Natural killer cell (primary cell): ENCODE measurements around the gene TUBAL3. TPM values are rescaled to one million over a fixed set of nuclear protein-coding genes. Genes with fewer than 3 reads are reported as not detected.
A peak's percentile ranks its signal among the peaks of the same experiment; 100 is the strongest.

Experiments used
- ATAC-seq, 3 donors: fragments of 150-1000 bp in 2 of 3; fragments of 200-7000 bp in 1 of 3; cut with Tn5 transposase; 1 replicate in 1 of 3; 2 replicates in 2 of 3; pipeline ENCODE4 v1.10.0; 2021; ENCODE audit warnings: mild to moderate bottlenecking in 2 of 3, moderate library complexity in 2 of 3
- DNase-seq, 2 donors: peaks; one replicate each; pipeline versions ENCODE4 v3.0.0 to v3.0.0-alpha.2; 2013 to 2021; ENCODE audit warnings: mixed read lengths in 1 of 2
- H3K27ac ChIP-seq: one replicate; pipeline ENCODE4 v1.5.1; 2013; ENCODE audit warnings: mild to moderate bottlenecking, low read length
- H3K27me3 ChIP-seq: one replicate; pipeline ENCODE4 v1.6.1; 2013; ENCODE audit warnings: low read length; ENCODE audit not compliant: control insufficient read depth, insufficient read depth
- H3K36me3 ChIP-seq: one replicate; pipeline ENCODE4 v1.6.1; 2013; ENCODE audit warnings: low read length; ENCODE audit not compliant: control insufficient read depth, insufficient read depth
- H3K4me1 ChIP-seq: one replicate; pipeline ENCODE4 v1.6.1; 2013; ENCODE audit warnings: low read length; ENCODE audit not compliant: control insufficient read depth, insufficient read depth
- H3K4me3 ChIP-seq: one replicate; pipeline ENCODE4 v1.5.1; 2013; ENCODE audit warnings: low read length
- H3K9me3 ChIP-seq: one replicate; pipeline ENCODE4 v1.6.1; 2013; ENCODE audit warnings: low read length; ENCODE audit not compliant: control insufficient read depth, insufficient read depth
- H3K27ac Mint-ChIP-seq, 2 donors: one replicate each; pipeline ENCODE4 v1.8.0; 2022; ENCODE audit warnings: mild to moderate bottlenecking in 2 of 2, mixed read lengths in 2 of 2, moderate library complexity in 1 of 2
- H3K27me3 Mint-ChIP-seq, 2 donors: one replicate each; pipeline ENCODE4 v1.8.0; 2022; ENCODE audit warnings: low read depth in 2 of 2, mixed read lengths in 2 of 2
- H3K36me3 Mint-ChIP-seq: one replicate; pipeline ENCODE4 v1.8.0; 2022; ENCODE audit warnings: mixed read lengths
- H3K4me1 Mint-ChIP-seq, 2 donors: one replicate each; pipeline ENCODE4 v1.8.0; 2022; ENCODE audit warnings: mixed read lengths in 2 of 2
- H3K4me3 Mint-ChIP-seq: one replicate; pipeline ENCODE4 v1.8.0; 2022; ENCODE audit warnings: mild to moderate bottlenecking, moderate library complexity, mixed read lengths
- H3K9me3 Mint-ChIP-seq, 2 donors: one replicate each; pipeline ENCODE4 v1.8.0; 2022; ENCODE audit warnings: mixed read lengths in 2 of 2
- WGBS: methylation state at CpG from one replicate; pipeline ENCODE4 v1.1.7; 2013; ENCODE audit warnings: missing lambda C conversion rate; ENCODE audit not compliant: insufficient coverage; 5-methylcytosine and 5-hydroxymethylcytosine counted together
- intact Hi-C: fragments of 100-400 bp; cut with micrococcal nuclease; formaldehyde crosslinking; loops from one replicate; pipeline ENCODE4 v1.14.2; 2022
- total RNA-seq, 4 donors: library from RNA; stranded (reverse); fragments of 120-200 nt in 1 of 4; gene quantifications; one replicate each; pipeline versions ENCODE4 v1.2.3 to v1.2.4, GENCODE V29; 2013 to 2022
- TF ChIP-seq, protein P1 (sequence below): fragments of 200-600 bp; IDR thresholded peaks from one replicate; pipeline ENCODE4 v1.8.0; 2022; ENCODE audit warnings: antibody characterized with exemption

The TUBAL3 gene
- total RNA-seq, 3 donors from 2014 or later (not counting 1 experiment from before 2014, with no cell fraction given): not detected

DNA sequence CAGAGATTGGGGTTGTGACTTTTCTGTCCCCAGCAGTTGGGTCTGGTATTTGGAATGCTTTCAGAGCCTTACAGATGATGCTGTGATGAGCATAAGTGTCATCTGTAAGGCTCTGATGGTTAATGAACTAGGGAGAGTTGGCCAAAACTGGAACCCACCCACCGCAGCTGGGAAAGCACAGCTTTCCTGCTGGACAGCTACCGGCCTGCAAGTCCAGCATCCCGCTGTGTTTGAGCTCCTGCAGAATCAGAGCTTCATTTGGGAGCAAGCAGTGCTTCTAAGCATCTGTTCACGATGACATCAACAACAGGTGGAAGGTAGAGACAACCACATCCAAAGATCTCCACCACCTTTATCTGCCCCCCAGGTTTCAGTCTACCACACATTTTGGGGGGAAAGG, 28.2 kb downstream of the TUBAL3 start:
- ATAC-seq (no peak), DNase-seq (no peak)
- Histone ChIP-seq H3K36me3 (no peaks in the 10 kb centered on the region), H3K9me3 (no peaks in the 10 kb centered on the region), H3K4me1 (no peaks in the 10 kb centered on the region), H3K27me3 (no peaks in the 10 kb centered on the region), H3K27ac (no peak overlapping the region), H3K4me3 (no peak overlapping the region)
- peak overlapping the region in 1 of 2 donors; percentile 57 for H3K27ac Mint-ChIP-seq
- WGBS: 92% methylated on average over 4 of the region's 4 CpGs
- no peaks in the 10 kb centered on the region for H3K9me3 Mint-ChIP-seq
- TF ChIP-seq, protein P1, sequence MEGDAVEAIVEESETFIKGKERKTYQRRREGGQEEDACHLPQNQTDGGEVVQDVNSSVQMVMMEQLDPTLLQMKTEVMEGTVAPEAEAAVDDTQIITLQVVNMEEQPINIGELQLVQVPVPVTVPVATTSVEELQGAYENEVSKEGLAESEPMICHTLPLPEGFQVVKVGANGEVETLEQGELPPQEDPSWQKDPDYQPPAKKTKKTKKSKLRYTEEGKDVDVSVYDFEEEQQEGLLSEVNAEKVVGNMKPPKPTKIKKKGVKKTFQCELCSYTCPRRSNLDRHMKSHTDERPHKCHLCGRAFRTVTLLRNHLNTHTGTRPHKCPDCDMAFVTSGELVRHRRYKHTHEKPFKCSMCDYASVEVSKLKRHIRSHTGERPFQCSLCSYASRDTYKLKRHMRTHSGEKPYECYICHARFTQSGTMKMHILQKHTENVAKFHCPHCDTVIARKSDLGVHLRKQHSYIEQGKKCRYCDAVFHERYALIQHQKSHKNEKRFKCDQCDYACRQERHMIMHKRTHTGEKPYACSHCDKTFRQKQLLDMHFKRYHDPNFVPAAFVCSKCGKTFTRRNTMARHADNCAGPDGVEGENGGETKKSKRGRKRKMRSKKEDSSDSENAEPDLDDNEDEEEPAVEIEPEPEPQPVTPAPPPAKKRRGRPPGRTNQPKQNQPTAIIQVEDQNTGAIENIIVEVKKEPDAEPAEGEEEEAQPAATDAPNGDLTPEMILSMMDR: no peak
- H3K4me3 Mint-ChIP-seq: no peak overlapping the region
- peaks cover 0 to 4% of the 10 kb centered on the region in 2 donors for H3K4me1 Mint-ChIP-seq
- intact Hi-C loops: no loop called here
- H3K36me3 Mint-ChIP-seq: no peaks in the 10 kb centered on the region
- H3K27me3 Mint-ChIP-seq: no peaks in the 10 kb centered on the region

DNA sequence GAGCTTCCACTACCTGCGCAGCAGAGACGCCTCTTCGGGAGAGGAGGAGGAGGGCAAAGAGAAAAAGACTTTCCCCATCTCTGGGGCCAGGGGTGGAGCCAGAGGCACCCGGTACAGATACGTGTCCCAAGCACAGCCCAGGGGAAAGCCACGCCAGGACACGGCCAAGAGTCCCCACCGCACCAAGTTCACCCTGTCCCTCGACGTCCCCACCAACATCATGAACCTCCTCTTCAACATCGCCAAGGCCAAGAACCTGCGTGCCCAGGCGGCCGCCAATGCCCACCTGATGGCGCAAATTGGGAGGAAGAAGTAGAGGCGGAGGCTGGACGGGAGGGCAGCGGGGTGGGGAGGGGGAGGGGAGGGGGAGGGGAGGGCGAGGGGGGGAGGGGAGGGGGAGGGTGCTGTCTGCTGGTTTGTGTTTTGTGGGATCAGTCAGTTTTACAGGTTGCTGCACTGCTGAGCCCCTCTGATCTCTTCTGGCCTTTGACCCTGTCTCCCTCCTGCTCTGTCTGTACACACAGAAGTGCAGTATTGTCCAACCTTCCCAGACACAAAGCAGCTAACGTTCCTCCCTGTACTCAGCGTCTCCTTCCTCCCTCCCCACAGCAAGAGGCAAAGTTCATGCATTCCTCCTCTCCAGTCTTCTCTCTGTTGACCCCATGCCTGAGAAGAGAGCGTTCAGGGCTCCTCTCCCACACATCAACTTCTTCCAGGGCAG, 30.6 kb downstream of the TUBAL3 start:
- no peak overlapping the region for H3K4me3 Mint-ChIP-seq
- Histone ChIP-seq H3K9me3 (no peaks in the 10 kb centered on the region), H3K27ac (no peak overlapping the region), H3K4me1 (no peaks in the 10 kb centered on the region), H3K27me3 (no peaks in the 10 kb centered on the region), H3K36me3 (no peaks in the 10 kb centered on the region), H3K4me3 (no peak overlapping the region)
- no peak overlapping the region for H3K27ac Mint-ChIP-seq
- no peaks in the 10 kb centered on the region for H3K27me3 Mint-ChIP-seq
- peaks cover 0 to 12% of the 10 kb centered on the region in 2 donors for H3K9me3 Mint-ChIP-seq
- ATAC-seq (no peak), DNase-seq (no peak)
- TF ChIP-seq, protein P1: no peak
- H3K4me1 Mint-ChIP-seq: peaks cover 6 to 11% of the 10 kb centered on the region in 2 donors
- intact Hi-C loops: no loop called here
- 95% methylated on average over 13 of the region's 22 CpGs for WGBS
- no peaks in the 10 kb centered on the region for H3K36me3 Mint-ChIP-seq

GRCh38 chr10:5373307-5373706, 31.3 kb downstream of the TUBAL3 start:
- Histone ChIP-seq H3K36me3 (no peaks in the 10 kb centered on the region), H3K27me3 (no peaks in the 10 kb centered on the region), H3K9me3 (no peaks in the 10 kb centered on the region), H3K27ac (no peak overlapping the region), H3K4me1 (no peaks in the 10 kb centered on the region), H3K4me3 (no peak overlapping the region)
- H3K4me3 Mint-ChIP-seq: no peak overlapping the region
- DNase-seq (no peak), ATAC-seq (no peak)
- no peaks in the 10 kb centered on the region for H3K36me3 Mint-ChIP-seq
- H3K9me3 Mint-ChIP-seq: peaks cover 0 to 12% of the 10 kb centered on the region in 2 donors
- intact Hi-C loops: no loop called here
- TF ChIP-seq, protein P1: no peak
- peaks cover 6 to 11% of the 10 kb centered on the region in 2 donors for H3K4me1 Mint-ChIP-seq
- H3K27ac Mint-ChIP-seq: no peak overlapping the region
- H3K27me3 Mint-ChIP-seq: no peaks in the 10 kb centered on the region
- WGBS: 78% methylated on average over 4 of the region's 4 CpGs
